Measurements from ENCODE around the gene MT4.

- no peak for TF ChIP-seq CTCF (conservative IDR thresholded peaks at IDR 0.05)
- no peak for TF ChIP-seq ZFX (IDR thresholded peaks at IDR 0.05)
Observed at GRCh38 chr16:56584276-56584675, 19.4 kb downstream of the MT4 start.
